Right ventricle myocardium inferior (tissue), 1 donor: ENCODE measurements around the gene LTBP4. TPM values are rescaled to one million over a fixed set of nuclear protein-coding genes. Genes with fewer than 3 reads are reported as not detected.

Source experiments
- ATAC-seq: fragments of 200-7000 bp; cut with Tn5 transposase; one replicate; pipeline ENCODE4 v1.9.1; 2020; ENCODE audit warnings: mild to moderate bottlenecking, moderate library complexity
- DNase-seq: peaks from one replicate; pipeline ENCODE4 v3.0.0; 2021; ENCODE audit errors: missing footprints
- intact Hi-C: fragments of 100-400 bp; cut with DNase I; formaldehyde crosslinking; loops from one replicate; pipeline ENCODE4 v1.11.0; 2022
- total RNA-seq: library from RNA; stranded (reverse); fragmentation: NEBNext Ultra II Directional; extraction: Animal tissue kit (Norgen Biotek cat#: 25700); gene quantifications from one replicate; pipeline ENCODE4 v1.2.1, GENCODE V29; 2021
- donor health status: DM: no; HTN: yes; CAD: no; lungs with severe emphysema.

Gene LTBP4
- total RNA-seq, 1 donor from 2014 or later, result 324 TPM

DNA sequence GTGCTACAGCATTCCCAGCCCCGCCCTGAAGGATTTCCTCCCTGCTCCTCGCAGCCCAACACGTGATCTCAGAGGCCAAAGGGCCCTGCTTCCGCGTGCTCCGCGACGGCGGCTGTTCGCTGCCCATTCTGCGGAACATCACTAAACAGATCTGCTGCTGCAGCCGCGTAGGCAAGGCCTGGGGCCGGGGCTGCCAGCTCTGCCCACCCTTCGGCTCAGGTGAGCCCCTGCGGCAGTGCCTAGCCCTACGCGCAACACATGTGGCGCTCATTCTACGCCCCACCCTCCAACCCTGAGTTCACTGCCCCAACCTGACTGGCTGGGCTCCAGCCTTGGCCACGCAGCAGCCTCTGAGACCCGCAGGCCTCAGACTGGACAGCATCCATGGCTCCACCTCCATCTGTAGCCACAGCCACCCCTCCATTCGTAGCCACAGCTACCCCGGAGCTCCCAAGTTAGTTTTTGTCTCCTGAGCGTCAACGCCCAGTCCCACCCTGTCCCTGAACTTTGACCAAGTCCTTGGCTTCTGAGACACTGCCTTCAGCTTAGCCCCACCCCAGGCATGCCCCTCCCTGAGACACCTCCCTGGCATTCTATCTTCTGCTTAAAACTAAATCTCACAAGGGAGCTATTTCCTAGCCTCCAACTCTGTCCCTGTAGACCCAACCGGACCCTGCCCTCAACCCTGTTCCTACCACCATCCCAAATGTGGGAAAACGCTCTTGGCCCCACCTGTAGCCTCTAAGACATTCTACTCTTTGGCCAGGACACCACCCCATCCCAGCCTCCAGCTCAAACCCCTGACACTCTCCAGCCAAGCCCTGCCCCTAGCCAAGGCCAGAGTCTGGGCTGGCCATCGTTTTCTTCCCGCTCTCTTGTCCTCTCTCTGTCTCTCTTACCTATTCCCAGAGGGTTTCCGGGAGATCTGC lies 6.4 kb downstream of the LTBP4 start:
- ATAC-seq, result no peak
- intact Hi-C loops, result no loop called here
- peak; percentile 66 for DNase-seq

DNA sequence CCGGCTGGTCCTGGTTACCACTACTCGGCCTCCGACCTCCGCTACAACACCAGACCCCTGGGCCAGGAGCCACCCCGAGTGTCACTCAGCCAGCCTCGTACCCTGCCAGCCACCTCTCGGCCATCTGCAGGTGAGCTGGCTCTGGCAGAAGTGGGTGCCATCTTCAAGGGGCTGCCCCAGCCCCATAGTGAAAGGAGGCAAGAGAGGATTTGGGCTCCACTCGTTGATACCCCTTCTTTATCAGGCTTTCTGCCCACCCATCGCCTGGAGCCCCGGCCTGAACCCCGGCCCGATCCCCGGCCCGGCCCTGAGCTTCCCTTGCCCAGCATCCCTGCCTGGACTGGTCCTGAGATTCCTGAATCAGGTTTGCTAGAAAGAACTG lies 7.1 kb downstream of the LTBP4 start:
- peak; percentile 68 for DNase-seq
- intact Hi-C loops, result no loop called here
- no peak for ATAC-seq

DNA sequence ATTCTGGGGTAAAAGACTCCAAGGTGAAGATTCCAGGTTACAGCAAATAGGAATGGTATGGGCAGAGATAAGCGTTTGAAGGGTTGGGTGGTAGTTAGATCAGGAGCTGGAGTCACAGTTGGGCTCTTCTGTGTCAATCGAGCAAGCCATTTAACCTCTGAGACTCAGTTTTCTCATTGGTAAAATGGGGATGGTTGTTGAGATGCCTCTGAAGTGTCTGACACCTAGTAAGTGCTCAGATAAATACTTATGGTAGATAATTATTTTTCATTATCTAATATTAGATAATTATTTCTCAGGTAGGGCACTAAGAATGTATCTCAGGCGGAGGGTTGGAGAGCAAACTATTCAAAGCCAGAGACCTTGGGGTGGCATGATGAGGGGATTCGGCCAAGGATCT lies 7.8 kb downstream of the LTBP4 start:
- DNase-seq (no peak), ATAC-seq (no peak)
- intact Hi-C loops, result no loop called here

DNA sequence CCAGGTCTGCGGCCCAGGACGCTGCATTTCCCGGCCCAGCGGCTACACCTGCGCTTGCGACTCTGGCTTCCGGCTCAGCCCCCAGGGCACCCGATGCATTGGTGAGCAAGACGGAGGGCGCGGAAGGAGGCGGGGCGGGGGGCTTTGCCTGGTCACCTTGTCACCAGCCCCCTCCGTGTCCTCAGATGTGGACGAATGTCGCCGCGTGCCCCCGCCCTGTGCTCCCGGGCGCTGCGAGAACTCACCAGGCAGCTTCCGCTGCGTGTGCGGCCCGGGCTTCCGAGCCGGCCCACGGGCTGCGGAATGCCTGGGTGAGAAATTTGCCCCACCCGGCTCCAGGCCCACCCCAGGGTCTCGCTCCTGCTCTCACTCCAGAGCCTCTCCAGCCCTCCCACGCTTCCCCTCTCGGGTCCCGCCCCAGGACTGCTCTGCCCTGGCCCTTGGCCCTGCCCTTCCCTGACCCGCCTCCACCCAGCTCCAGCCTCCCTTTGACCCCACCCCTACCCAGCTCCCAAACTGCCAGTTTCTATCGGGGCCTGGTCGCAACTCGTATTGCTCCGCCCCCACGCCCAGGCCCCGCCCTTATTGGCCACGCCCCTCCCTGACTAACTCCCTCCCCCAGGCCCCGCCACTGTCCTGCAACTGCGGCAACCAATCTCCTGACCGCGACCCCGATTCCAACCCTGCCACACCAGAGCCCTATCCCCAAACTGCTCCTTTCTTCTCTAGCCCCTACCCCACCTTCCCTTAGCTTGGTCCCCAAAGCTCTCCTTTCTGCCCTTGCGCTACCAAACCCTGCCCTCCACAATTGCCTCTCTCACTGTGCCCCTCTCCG lies 8.6 kb downstream of the LTBP4 start:
- intact Hi-C loops, result no loop called here
- DNase-seq, result peak; percentile 91
- ATAC-seq, result peak; percentile 59

DNA sequence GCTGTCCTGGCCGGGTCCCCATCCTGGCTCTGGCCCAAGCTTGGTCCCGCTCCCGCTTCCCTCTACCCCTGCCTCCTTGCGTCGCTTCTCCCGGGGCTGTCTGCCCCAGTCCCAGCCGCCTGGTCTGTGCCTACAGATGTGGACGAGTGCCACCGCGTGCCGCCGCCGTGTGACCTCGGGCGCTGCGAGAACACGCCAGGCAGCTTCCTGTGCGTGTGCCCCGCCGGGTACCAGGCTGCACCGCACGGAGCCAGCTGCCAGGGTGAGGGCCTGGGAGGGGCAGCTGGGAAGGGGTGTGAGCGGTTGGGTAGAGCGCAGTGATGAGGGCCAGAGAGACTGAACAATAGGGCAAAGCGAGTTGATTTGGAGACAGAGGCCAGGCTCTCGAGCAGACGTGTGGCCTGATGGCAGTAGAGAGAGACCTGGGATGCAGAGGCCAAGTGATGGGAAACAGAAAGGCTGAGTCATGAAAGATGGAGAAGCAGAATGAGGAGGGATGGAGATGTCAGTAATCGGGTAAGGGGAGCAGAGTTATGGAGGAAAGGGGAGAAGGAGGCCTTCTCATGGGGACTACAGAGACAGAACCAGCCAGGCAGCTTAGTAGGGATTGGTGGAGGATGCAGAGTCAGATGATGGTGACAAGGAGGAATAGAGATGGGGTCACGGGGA lies 9.4 kb downstream of the LTBP4 start:
- DNase-seq, result peak; percentile 84
- intact Hi-C loops, result no loop called here
- ATAC-seq, result peak; percentile 15

DNA sequence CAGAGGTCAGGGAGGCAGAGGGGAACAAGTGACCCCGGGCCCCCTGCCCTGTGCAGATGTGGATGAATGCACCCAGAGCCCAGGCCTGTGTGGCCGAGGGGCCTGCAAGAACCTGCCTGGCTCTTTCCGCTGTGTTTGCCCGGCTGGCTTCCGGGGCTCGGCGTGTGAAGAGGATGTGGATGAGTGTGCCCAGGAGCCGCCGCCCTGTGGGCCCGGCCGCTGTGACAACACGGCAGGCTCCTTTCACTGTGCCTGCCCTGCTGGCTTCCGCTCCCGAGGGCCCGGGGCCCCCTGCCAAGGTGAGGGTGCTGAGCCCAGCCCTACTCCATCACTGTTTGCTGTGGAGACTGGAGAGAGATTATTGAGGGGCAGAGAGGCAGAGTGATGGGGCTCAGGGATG lies 9.9 kb downstream of the LTBP4 start:
- DNase-seq (peak; percentile 63), ATAC-seq (no peak)
- intact Hi-C loops, result no loop called here

DNA sequence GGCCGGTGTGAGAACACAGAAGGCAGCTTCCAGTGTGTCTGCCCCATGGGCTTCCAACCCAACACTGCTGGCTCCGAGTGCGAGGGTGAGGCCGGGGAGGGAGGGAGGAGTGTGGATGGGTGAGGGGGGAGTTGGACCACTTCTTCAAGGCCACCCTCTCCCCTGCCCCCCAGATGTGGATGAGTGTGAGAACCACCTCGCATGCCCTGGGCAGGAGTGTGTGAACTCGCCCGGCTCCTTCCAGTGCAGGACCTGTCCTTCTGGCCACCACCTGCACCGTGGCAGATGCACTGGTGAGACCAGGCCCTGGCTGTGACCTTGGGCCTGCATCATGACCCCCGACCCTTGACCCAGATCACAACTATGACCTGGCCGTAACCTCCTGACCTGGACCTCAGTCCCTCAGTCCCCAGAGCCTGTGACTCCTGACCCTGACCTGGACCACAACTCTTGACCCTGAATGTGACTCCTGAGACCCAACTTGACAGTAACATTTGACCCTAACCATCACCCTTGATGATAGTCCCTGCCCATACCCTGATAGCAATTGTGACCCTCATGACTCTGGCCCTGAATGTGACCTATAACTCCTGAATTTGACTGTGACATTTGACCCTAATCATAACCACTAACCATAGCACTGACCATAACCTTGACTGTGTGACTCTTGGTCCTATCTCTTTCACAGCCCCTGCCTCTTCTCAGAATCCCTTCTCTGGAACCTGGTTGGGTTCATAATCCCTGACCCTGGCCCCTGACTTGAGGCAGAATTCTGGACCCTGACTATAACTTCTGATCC lies 10.9 kb downstream of the LTBP4 start:
- DNase-seq, result peak; percentile 58
- ATAC-seq, result no peak
- intact Hi-C loops, result no loop called here

DNA sequence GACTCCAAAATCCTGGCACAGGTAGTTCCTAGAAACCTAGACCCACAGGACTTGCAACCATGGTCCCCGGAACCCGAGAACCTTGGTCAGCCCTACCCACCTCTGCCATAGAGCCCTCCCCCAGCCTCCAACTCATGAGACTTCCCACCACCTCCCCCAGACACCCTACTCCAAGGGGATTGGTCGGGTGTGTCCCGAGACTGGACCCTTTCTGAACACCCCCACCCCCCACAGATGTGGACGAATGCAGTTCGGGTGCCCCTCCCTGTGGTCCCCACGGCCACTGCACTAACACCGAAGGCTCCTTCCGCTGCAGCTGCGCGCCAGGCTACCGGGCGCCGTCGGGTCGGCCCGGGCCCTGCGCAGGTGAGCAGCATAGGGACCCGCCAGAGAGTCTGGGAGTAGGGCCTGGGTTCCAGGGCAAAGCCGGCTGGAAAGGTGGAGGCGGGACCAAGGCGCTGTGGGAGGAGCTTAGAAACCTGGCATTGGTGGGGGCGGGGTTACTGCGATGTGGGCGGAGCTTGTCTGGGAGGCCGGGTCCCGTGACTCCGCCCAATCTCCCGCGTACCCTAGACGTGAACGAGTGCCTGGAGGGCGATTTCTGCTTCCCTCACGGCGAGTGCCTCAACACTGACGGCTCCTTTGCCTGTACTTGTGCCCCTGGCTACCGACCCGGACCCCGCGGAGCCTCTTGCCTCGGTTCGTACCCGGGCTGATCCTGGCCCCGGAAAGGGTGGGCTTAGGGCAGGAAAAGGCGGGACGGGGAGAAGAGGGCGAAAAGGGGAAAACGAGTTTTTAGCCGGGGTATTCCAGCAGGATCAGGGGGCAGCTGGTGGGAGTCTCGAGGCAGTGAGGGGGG lies 11.9 kb downstream of the LTBP4 start:
- no peak for ATAC-seq
- peak; percentile 81 for DNase-seq
- intact Hi-C loops, result no loop called here

DNA sequence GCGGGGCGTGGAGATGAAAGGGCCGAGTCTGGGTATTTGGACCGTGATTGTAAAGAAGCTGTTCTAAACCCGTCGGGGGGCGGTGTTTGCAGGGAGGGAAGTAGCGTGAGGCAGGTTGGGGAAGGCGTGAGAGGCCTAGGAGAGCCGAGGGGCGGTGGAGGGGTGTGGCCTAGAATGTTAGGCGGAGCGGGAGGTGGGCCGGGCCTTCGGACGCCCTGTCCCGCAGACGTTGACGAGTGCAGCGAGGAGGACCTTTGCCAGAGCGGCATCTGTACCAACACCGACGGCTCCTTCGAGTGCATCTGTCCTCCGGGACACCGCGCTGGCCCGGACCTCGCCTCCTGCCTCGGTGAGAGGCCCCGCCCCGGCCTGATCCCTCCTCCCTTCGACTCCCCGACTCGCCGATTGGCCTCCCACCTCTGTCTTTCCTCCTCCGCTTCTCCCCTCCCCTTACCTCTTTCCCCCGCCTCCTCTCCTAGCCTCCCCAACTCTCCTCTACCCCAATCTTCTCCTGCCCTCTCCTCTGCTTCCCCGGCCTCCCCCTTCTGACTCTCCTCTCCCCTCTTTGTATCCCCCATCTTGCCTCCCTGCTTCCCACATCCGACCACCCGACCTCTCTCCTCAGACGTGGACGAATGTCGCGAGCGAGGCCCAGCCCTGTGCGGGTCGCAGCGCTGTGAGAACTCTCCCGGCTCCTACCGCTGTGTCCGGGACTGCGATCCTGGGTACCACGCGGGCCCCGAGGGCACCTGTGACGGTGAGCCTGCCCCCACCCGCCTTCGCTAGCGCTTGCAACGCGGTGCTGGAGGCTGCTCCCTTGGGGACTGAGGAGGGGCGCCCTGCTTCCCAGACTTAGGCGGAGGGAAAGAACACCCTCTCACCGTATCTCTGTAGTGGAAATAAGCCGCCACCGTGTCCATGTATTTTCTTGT lies 12.8 kb downstream of the LTBP4 start:
- DNase-seq (peak; percentile 90), ATAC-seq (peak; percentile 64)
- intact Hi-C loops, result no loop called here

DNA sequence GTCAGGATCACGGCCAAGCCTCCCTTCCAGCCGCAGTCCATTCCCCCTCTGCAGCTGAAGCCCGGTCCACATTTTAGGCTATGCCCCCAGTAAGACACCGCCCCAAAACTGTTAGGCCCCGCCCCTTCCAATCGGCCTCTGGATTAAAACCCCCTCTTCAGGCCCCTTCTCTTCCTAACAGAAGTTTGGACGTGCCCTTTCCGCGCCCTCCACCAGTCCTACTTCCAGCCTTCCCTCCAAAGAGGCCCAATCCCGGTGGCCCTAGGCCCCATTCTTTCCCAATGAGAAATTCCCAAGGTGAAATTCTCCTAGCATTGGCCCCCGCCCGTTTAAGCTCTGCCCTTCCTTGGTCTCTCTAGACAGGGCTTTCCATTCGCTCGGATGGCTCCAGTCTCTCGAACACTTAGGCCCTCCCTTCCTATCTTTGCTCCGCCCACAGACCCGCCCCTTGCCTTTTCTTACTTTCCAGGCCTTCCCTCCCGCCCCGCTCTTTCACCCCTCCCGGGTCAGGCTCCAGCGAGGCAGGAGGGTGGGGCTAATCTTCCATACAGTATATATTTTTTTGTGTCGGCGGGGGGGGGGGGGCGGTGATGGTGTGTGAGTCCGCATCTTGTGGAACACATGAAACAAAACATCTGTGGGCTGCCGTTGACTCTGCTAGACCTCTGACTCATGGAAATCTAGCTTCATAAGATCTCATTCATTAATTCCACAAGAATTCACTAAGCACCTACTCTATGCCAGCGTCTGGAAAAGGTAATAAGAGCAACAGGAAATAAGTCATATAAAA lies 13.6 kb downstream of the LTBP4 start:
- intact Hi-C loops, result no loop called here
- ATAC-seq (peak; percentile 68), DNase-seq (peak; percentile 86)

DNA sequence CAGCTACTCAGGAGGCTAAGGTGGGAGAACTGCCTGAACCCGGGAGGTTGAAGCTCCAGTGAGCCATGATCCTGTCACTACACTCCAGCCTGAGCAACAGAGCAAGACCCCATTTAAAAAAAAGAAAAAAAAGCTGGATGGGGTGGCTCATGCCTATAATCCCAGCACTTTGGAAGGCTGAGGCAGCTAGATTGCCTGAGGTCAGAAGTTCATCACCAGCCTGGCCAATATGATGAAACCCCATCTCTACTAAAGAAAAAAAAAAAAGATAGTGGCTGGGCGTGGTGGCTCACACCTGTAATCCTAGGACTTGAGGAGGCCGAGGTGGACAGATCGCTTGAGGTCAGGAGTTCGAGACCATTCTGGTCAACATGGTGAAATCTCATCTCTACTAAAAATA lies 15.0 kb downstream of the LTBP4 start:
- ATAC-seq (no peak), DNase-seq (peak; percentile 23)
- intact Hi-C loops, result no loop called here

DNA sequence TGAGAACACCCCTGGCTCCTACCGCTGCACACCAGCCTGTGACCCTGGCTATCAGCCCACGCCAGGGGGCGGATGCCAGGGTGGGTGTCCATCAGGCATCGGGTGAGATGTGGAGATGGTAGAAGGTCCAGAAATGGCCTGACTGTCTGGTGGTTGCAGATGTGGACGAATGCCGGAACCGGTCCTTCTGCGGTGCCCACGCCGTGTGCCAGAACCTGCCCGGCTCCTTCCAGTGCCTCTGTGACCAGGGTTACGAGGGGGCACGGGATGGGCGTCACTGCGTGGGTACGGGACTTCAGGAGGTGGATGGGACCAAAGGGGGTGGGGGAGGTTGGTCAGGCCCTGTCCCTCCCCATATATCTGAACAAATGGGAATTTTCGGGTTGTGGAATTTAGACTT lies 15.8 kb downstream of the LTBP4 start:
- intact Hi-C loops, result no loop called here
- DNase-seq (peak; percentile 22), ATAC-seq (no peak)

DNA sequence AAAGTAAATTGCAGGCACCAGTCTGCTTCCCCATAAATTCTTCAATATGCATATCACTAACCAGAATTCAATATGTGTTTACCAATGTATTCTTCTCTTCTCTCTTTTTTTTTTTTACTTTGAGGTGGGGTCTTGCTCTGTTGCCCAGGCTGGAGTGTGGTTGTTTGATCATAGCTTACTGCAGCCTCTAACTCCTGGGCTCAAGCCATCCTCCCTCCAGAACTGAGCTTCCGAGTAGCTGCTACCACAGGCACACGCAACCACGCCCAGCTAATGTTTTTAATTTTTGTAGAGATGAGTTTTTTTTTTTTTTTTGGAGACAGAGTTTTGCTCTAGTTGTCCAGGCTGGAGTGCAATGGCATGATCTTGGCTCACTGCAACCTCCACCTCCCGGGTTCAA lies 16.8 kb downstream of the LTBP4 start:
- DNase-seq, result no peak
- no peak for ATAC-seq
- intact Hi-C loops, result no loop called here

DNA sequence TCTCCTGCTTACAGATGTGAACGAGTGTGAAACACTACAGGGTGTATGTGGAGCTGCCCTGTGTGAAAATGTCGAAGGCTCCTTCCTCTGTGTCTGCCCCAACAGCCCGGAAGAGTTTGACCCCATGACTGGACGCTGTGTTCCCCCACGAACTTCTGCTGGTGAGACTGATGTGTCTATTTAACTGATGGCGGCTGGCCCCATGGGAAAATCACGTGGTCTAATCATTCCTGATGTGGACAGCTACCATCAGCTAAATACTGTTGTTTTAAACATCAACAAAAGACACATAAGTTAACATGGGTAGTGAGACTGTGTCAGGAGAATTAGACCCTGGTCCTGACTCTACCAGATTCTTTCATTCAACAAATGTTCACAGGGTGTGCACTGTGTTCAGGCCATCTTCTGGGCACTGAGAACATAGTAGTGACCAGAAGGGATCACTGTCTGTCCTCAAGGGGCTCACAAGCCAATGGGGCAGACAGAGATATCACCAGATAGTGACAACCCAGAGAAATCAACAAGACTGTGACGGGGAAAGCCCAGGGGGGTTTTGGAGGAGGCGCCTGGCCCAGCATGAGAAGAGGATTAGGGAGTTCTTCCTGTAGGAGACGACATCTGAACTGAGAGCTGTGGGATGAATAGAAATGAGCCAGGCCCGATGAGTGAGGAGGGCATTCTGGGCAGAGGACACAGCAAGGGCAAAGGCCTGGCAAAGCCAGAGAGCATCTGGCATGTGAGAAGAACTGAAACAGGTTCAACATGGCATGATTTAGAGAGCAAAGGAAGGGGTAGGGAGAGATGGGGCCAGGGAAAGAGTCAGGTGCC lies 18.4 kb downstream of the LTBP4 start:
- DNase-seq, result peak; percentile 39
- intact Hi-C loops, result no loop called here
- peak; percentile 66 for ATAC-seq

DNA sequence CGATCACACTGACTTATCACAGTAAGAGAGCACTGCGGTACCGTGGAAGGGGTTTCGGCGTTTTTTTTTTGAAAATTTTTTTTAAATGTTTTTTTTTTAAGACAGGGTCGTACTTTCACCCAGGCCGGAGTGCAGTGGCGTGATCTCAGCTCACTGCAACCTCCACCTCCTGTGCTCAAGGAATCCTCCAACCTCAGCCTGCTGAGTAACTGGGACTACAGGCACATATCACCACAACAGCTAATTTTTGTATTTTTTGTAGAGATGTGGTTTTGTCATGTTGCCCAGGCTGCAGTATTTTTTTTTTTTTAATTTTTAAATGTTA lies 19.0 kb downstream of the LTBP4 start:
- ATAC-seq (no peak), DNase-seq (no peak)
- intact Hi-C loops, result no loop called here
